ENCODE measurements around the gene BRD7.
"Not testable (repeated sequence)": the region's sequence is repeated elsewhere in the genome, so short reads cannot be mapped to it uniquely, and the experiment has no call there.

BRD7 gene

GRCh38 chr16:50354629-50355456, 13.9 kb downstream of the BRD7 start:
- FAIRE-seq, result peak; percentile 91

- no peak for FAIRE-seq
Observed at GRCh38 chr16:50354082-50354481, 14.7 kb downstream of the BRD7 start.

- FAIRE-seq, result no peak
Observed at GRCh38 chr16:50351952-50352351, 16.8 kb downstream of the BRD7 start.

GRCh38 chr16:50351116-50351515, 17.7 kb downstream of the BRD7 start:
- no peak for FAIRE-seq

- FAIRE-seq, result not testable (repeated sequence)
Observed at GRCh38 chr16:50345210-50345609, 23.6 kb downstream of the BRD7 start.

- FAIRE-seq, result not testable (repeated sequence)
Observed at GRCh38 chr16:50343566-50343965, 25.2 kb downstream of the BRD7 start.

GRCh38 chr16:50340578-50340977, 28.2 kb downstream of the BRD7 start:
- no peak for FAIRE-seq

- FAIRE-seq, result no peak
Observed at GRCh38 chr16:50338371-50339231, 30.2 kb downstream of the BRD7 start.

GRCh38 chr16:50336884-50337283, 31.9 kb downstream of the BRD7 start:
- no peak for FAIRE-seq

GRCh38 chr16:50335196-50335958, 33.4 kb downstream of the BRD7 start:
- FAIRE-seq, result no peak

- FAIRE-seq, result no peak
Observed at GRCh38 chr16:50334106-50334975, 34.4 kb downstream of the BRD7 start.

- FAIRE-seq, result no peak
Observed at GRCh38 chr16:50332599-50332998, 36.2 kb downstream of the BRD7 start.

- no peak for FAIRE-seq
Observed at GRCh38 chr16:50331570-50331969, 37.2 kb downstream of the BRD7 start.

GRCh38 chr16:50329446-50330189, 39.2 kb downstream of the BRD7 start:
- no peak for FAIRE-seq

- FAIRE-seq, result no peak
Observed at GRCh38 chr16:50326835-50327465, 41.8 kb downstream of the BRD7 start.

GRCh38 chr16:50326264-50326663, 42.5 kb downstream of the BRD7 start:
- FAIRE-seq, result no peak

GRCh38 chr16:50324345-50324744, 44.4 kb downstream of the BRD7 start:
- FAIRE-seq, result no peak

- no peak for FAIRE-seq
Observed at GRCh38 chr16:50323335-50324011, 45.3 kb downstream of the BRD7 start.

GRCh38 chr16:50322333-50322732, 46.5 kb downstream of the BRD7 start:
- no peak for FAIRE-seq

- FAIRE-seq, result no peak
Observed at GRCh38 chr16:50320310-50320709, 48.5 kb downstream of the BRD7 start.

Data from A204.1 (cell line).